HG03565 (cell line): ENCODE measurements around the gene ZCCHC14.
"Not testable (repeated sequence)": the region's sequence is repeated elsewhere in the genome, so short reads cannot be mapped to it uniquely, and the experiment has no call there.

Source experiments
- ATAC-seq: cut with Tn5 transposase; IDR thresholded peaks from one replicate; pipeline ENCODE4 v1.9.1; 2021; ENCODE audit warnings: mild to moderate bottlenecking, moderate library complexity; ENCODE audit not compliant: unreplicated experiment

The ZCCHC14 gene

DNA sequence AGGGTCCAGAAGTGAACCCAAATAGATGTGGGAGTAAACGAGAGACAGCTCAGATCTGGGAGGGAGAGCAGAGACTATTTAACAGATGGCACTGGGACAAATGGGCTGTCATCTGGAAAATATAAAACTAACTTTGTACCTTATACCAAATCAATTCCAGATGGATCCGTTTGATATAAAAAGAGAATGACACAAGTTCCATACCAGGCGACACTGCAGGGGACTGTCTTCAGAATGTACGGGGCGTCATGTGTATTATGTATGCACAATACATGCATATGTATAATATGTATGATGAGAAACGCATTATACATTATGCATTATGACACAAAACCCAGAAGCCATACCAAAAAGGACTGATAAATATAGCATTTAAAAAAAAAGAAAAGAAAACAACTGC is 10.2 kb downstream of the ZCCHC14 start:
- not testable (repeated sequence) for ATAC-seq

DNA sequence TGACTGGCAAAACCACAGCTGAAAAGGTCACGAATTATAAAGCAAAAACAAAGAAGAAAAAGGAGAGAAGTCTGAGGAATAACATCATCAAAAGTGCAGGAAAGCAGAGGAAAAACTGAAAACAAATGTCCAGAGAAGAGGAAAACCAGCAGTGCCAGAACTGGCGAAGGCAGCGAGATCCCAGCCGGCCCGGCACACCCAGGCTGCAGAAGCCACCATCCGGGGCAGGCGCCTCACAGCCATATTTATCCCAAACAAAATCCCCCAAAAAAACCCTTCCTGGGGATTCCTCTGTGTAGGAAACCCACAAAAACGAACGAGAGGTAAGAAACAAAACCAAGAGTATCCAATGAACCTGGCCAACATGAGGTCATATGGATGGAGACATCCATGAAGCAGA is 10.6 kb downstream of the ZCCHC14 start:
- ATAC-seq, result no peak

DNA sequence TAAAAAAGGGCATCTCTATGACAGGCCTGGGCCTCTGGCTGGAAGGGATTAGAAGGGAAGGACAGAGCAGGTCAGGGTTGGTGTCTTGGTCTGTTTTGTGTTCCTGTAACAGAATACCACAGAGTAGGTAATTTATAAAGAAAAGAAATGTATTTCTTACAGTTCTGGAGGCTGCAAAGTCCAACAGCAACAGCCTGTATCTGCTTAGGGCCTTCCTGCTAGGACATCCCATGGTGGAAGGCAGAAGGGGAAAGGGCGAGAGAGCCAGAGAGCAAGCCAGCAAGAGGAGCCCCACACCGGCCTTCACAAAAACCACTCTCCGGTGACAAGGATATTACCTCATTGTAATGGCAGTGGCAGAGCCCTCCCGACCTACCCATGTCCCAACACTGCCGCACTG is 11.1 kb downstream of the ZCCHC14 start:
- ATAC-seq, result not testable (repeated sequence)

DNA sequence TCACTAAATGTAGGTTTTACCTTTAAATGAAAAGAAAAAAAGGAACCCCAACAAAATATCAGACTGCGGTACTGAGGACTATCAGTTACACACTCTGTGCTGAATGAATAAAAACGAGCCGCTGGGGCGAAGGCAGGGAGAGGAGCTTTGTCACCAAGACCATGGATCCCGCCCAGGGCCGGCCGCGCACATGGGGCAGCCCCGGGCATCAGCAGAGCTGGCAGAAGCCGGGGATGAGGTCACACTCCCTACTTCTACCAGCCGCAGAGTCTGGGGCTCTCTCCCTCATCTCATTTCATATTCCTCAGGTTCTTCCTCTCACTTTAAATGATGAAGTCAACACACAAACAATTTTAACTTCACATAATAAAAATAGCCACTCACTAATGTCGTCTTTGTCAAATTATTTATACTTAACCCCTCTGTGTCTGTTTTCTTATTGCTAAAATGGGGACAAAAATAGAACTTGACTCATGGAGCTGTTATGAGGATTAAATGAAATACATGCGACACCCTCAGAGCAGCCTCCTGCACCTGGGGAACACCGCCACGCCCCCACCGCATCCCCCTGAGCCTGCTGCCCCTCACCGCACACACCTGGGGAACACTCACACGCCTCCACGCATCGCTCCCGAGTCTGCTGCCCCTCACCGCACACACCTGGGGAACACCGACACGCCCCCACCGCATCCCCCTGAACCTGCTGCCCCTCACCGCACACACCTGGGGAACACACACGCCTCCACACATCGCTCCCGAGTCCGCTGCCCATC is 15.4 kb downstream of the ZCCHC14 start:
- ATAC-seq, result not testable (repeated sequence)

GRCh38 chr16:87474566-87474996 is 18.2 kb downstream of the ZCCHC14 start:
- ATAC-seq, result no peak

- no peak for ATAC-seq
These were observed 18.8 kb downstream of the ZCCHC14 start for GRCh38 chr16:87474017-87474416.

DNA sequence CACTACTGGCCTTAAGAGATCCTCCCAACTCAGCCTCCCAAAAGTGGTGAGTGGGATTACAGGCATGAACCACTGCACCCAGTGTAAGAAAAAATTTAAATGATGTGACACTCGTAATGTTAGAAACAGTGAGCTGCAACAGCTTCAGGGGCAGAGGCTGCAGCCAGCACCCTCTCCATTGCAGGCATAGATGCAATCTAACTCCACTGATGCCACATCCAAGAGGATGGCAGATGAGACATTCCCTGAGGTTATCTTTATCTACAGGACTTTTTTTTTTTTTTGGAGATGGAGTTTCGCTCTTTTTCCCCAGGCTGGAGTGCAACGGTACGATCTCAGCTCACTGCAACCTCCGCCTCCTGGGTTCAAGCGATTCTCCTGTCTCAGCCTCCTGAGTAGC is 19.9 kb downstream of the ZCCHC14 start:
- ATAC-seq, result no peak

DNA sequence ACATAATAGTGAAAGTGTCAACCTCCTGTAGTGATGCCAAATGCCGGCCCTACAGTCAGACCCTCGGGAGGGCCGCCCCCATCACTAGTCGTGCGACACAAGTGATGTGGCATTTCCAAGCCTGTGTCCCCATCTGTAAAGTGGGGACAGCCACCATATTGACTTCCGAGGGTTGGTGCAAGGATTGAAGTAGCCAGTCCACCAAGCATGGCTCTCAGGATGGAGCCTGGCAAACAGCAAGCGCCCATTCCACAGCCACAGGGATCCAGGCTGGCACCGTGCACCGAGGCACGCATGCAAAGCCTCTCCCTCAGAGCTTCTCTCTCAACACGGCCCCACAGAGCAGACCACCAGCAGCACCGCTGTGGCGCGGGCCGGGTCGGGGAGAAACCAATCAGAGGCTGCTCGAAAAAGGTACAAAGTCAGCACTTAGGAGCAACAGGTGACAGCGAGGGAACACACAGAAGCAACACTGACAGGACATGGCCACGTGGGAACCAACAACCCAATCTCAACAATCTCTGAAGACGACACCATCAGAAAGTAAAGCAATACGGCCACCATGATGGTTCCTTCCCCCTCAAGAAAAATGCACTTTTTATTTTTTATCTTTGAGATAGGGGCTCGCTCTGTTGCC is 20.6 kb downstream of the ZCCHC14 start:
- ATAC-seq, result no peak

- ATAC-seq, result no peak
These were observed 21.3 kb downstream of the ZCCHC14 start for GRCh38 chr16:87471278-87472141.

DNA sequence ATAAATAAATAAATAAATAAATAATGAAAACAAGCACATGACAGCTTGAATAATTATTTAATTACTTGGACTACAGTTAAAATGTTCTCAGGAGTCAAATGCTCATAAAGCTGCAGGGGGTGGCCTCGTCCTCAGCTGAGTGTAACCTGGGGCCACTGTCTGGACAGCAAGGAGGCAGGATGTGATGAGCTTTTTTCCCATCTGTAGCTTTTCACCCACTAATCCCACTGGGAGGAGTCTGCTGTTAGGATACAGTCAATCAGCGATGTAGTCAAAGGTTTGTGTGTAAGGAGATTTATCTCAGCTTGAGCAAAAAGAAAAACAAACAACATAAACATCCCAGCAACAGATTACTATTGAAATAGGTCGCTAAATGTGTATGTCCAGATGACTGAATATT is 22.5 kb downstream of the ZCCHC14 start:
- no peak for ATAC-seq

DNA sequence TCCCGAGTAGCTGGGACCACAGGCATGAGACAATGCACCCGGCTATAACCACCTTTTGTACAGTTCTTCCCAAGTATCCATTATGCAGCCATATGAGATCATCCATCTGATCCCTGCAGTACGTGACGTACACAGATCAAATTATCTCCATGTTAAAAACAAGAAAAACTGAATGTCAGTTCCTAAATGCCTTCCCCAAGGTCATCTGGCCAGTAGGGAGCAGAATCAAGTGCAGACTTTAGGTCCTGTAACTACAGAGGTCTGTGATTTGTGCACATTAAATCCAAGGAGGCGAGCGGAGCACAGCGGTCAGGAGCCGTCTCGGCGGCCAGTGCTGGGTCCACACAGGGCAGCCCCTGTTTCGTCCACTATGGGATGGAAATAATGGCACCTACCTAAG is 23.7 kb downstream of the ZCCHC14 start:
- no peak for ATAC-seq

GRCh38 chr16:87468550-87468949 is 24.3 kb downstream of the ZCCHC14 start:
- ATAC-seq, result no peak

DNA sequence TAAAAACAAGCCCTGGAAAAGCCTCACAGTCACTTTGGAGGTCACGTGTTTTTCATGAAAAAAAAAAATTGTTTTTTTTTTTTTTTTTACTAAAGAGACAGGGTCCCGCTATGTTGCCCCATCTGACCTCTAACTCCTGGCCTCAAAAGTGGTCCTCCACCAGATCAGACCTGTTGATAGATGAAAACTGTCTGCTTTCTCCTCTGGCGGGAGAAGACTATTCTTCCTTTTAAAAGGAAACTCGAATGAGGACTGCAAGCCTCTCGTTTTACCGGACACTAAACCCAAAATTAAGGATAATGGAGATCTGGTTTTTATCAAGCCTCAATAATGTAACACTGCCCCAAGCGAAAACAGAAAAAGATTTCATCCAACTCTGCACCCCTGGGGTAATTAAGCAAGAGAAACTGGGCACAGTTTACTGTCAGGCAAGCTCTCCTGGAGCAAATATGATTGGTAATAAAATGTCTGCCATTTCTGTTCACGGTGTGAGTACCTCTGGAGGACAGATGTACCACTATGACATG is 25.8 kb downstream of the ZCCHC14 start:
- ATAC-seq, result no peak

DNA sequence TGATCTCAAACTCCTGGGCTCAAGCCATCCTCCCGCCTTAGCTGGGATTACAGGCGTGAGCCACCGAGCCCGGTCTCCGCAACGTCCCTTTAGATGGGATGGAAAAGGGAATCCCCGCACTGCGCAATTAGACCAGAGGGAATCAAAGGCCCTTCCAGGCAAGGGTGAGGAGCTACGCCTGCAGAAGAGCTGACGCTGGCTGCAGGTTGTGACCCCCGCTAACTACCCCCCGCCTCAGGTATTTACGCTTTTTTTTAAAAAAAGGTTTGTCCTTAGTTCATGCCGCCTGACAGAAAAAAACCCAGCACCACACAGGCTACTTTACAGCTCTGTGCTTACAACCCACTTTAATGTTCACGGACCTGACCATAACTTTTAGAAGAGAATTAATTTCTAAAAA is 26.9 kb downstream of the ZCCHC14 start:
- no peak for ATAC-seq

- no peak for ATAC-seq
These were observed 27.5 kb downstream of the ZCCHC14 start for GRCh38 chr16:87465306-87465705.

GRCh38 chr16:87464691-87465300 is 28.0 kb downstream of the ZCCHC14 start:
- no peak for ATAC-seq

DNA sequence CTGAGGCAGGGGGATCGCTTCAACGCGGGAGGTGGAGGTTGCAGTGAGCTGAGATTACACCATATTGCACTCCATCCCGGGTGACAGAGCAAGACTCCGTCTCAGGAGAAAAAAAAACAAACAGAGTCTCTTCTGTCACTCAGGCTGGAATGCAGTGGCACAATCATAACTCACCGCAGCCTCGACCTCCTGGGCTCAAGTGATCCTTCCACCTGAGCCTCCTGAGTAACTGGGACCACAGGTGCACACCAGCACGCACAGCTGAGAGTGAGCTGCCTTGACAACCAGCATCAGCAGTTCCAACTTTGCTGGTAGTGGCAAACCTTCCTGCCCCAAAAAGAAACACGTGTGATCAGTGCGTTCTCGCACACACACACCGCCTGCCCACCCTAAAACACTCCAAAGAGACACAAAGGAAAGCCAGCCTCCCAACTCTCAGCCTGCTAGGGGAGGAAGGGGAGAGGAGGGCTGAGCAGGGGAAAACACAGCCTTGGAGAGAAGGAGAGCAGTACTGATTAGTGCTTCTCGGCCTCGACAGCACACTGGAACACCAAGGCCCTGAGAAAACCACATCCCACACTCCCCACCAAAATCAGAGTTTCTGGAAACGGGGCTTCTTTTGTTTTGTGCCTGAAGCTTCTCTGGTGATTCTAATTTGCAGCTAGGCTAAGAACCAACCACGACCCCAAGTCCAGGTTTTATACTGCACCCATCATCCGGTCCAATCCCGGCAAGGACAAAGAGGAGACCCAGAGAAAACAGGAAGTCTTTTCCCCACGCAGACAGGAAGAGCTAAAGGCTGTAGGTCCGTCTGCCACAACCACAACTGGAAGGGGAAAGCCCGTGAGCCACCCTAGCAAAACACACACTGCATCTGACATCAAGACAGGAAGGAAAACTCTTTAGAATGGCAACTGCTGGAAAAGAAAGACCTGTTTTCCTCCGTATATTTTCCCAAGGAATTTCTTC is 28.8 kb downstream of the ZCCHC14 start:
- ATAC-seq, result no peak

DNA sequence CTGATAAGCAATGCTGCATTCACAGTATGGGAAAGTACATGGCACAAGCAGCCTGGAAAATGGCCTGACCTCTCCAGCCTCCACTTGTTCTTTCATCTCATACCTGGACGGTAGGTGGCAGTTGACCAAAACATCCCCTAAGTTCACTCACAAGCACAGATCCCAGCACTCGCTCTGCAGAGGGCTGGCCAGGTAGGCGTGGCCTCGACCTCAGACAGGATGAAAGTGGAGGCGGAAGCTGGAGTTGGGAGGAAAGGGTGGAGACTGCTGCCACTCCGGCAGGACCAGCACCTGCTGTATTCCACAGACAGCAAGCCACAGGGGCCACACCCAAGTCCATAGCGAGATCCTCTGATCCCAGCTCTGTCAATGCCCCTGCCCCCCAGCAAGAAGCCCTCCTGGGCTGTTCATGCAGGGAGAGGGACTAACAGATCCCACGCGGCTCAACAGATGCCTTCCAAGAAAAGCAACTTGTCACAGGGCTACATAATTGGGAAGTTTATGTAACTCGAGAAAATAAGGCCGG is 31.3 kb downstream of the ZCCHC14 start:
- no peak for ATAC-seq

GRCh38 chr16:87460936-87461335 is 31.9 kb downstream of the ZCCHC14 start:
- no peak for ATAC-seq

DNA sequence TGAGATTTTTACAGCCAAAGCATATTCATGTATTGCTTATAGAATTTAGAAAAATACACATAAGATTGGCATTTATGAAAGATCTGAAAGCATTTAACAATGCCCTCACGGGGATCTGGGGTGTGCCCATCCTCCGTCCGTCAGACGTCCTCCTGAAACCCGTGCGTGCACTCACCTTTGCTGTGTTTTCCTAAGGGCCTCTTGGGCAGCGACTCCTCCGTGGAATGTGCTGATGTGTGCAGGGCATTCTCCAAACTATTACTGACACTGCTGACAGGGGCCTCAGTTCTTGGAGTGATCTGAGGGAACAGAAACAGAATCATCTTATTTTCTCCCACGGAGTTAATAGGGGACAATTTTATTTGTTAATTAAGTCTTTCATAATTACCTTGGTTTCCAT is 33.0 kb downstream of the ZCCHC14 start:
- no peak for ATAC-seq
